ENCODE measurements around the gene MEOX1.

DNA sequence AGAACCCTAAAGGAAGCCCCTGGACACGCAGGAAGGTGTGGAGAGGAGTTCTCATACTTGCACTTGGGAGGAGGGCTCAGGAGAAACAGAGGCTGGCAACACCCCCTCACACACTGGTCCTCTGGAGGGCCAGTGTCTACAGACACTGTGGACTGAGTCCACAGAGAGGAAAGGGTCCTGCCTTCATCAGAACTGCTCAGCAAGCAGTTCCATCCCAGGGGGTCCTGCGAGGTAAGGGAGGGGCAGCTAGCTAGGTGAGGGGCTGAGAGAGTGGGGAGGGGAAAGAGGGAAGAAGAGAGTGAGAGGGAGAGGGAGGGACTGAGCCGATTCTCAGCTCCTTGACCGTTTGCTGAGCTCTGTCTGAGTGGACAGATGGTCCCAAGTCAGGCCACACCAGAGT is 17.7 kb upstream of the MEOX1 start:
- TF ChIP-seq, protein P1, sequence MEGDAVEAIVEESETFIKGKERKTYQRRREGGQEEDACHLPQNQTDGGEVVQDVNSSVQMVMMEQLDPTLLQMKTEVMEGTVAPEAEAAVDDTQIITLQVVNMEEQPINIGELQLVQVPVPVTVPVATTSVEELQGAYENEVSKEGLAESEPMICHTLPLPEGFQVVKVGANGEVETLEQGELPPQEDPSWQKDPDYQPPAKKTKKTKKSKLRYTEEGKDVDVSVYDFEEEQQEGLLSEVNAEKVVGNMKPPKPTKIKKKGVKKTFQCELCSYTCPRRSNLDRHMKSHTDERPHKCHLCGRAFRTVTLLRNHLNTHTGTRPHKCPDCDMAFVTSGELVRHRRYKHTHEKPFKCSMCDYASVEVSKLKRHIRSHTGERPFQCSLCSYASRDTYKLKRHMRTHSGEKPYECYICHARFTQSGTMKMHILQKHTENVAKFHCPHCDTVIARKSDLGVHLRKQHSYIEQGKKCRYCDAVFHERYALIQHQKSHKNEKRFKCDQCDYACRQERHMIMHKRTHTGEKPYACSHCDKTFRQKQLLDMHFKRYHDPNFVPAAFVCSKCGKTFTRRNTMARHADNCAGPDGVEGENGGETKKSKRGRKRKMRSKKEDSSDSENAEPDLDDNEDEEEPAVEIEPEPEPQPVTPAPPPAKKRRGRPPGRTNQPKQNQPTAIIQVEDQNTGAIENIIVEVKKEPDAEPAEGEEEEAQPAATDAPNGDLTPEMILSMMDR (conservative IDR thresholded peaks at IDR 0.05), result no peak
- no peak for TF ChIP-seq EZH2 (IDR thresholded peaks at IDR 0.05; ENCODE audit: low read depth)
